ENCODE data around the gene CRYBG1.
A peak's percentile ranks its signal among the peaks of the same experiment; 100 is the strongest.

Gene CRYBG1

DNA sequence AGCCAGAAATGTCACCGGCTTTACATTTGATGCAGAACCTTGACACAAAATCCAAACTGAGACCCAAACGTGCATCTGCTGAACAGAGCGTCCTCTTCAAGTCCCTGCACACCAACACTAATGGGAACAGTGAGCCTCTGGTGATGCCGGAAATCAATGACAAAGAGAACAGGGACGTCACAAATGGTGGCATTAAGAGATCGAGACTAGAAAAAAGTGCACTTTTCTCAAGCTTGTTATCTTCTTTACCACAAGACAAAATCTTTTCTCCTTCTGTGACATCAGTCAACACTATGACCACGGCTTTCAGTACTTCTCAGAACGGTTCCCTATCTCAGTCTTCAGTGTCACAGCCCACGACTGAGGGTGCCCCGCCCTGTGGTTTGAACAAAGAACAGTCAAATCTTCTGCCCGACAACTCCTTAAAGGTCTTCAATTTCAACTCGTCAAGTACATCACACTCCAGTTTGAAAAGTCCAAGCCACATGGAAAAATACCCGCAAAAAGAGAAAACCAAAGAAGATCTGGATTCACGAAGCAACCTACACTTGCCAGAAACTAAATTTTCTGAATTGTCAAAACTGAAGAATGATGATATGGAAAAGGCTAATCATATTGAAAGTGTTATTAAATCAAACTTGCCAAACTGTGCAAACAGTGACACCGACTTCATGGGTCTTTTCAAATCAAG is 160.3 kb downstream of the CRYBG1 start:
- peak in 1 of 2 donors; percentile 87 for DNase-seq (ENCODE audit: extremely low read depth in 1 of 2, low read depth in 1 of 2)

DNA sequence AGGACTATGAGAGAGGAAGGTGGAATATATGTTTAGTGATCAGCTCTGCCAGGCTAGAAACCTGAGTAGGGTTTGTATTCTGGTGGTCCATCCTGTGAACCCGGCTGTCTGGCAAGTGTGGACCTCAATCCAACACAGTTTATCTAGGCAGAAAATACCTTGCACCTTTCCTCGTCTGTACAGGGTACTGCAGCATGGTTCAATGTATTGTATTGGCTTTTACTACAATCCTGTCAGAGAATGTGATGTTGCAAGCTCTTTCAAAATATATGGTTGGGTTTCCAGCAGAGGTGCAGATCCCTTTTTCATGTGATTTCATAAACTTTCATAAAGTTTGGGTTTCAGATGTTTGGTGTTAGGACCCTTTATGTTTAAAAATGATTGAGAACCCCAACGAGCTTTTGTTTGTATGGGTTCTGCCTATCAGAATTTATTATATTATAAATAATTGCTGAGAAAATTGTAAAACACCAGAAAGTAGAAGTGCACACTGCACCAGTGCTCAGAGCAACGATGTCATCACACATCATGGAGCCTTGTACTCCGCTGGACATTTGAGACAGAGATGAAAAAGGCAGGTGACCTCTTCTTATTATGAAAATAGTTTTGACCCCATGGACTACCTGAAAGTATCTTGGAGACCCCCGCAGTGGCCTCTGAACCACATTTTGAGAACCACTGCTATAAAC is 162.2 kb downstream of the CRYBG1 start:
- no peak for DNase-seq (ENCODE audit: extremely low read depth in 1 of 2, low read depth in 1 of 2)

- DNase-seq (ENCODE audit: extremely low read depth in 1 of 2, low read depth in 1 of 2), result no peak
Measured at GRCh38 chr6:106525107-106525881, 164.8 kb downstream of the CRYBG1 start.

DNA sequence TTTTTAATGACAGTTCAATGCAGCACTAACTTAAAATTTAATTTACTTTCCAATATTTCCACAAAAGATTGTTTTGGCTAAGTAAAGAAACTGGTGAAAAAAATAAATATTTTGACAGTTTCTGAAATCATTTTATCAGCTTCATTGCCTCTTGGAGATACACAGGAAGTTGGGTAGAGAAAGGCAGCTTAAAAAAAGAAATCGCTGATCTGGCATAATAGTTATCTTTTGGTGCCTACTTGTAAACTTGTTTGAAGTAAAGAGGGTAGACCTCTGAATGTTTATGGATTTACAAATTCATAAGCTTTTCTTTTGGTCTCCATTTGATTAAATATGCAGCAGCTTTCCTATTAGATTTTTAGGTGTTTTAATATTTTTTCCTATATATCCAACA is 165.4 kb downstream of the CRYBG1 start:
- no peak for DNase-seq (ENCODE audit: extremely low read depth in 1 of 2, low read depth in 1 of 2)

DNA sequence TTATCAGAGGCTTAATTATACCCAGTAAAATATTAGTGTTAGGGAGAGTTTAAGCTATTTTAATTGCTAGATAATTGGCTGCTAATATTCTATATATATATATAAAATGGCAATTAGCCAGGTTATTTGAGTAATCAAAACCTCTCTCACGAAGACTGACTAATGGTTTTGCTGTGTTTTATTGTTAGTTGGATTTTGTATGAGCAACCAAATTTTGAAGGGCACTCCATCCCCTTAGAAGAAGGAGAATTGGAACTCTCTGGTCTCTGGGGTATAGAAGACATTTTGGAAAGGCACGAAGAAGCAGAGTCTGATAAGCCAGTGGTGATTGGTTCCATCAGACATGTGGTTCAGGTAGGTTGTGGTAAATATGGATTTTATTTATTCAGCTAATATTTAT is 166.6 kb downstream of the CRYBG1 start:
- no peak for DNase-seq (ENCODE audit: extremely low read depth in 1 of 2, low read depth in 1 of 2)

DNA sequence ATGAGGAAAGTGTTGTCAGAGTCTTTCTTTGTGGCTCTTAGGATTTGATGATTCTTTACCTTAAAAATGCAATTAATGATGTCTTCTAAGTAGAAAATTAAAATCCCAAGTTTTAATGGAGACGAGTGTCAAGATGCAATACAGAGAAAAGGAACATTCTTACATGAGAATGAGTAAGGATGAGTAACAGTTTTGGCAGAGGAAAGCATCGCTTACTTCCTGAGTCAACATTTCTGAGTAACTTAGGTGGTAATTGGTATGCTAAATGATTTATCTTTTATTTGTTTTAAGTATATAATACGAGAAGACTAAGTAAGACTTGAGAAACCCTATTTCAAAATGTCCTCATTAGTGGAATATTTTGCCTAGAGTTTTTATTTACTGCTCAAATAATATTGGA is 167.5 kb downstream of the CRYBG1 start:
- DNase-seq (ENCODE audit: extremely low read depth in 1 of 2, low read depth in 1 of 2), result no peak

DNA sequence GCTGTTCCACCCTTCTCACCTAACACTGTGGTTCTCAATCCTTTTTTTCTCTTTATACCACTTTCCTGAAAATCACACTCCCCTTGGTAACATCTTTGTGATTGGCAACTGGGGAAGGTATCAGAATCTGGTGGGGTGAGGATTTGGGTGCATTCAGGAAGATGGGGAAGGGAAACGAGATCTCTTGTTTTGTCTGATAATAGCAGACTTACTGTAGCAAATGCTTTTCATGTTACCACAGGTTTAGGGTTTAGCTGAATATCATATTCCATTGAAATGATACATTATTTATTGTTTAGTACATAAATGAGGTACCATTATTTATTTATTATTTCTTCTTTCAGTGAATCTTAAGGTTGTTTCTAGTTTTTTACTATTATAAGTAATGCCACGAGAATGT is 168.0 kb downstream of the CRYBG1 start:
- DNase-seq (ENCODE audit: extremely low read depth in 1 of 2, low read depth in 1 of 2), result no peak

- DNase-seq (ENCODE audit: extremely low read depth in 1 of 2, low read depth in 1 of 2), result no peak
Measured at GRCh38 chr6:106529438-106529837, 168.9 kb downstream of the CRYBG1 start.

- DNase-seq (ENCODE audit: extremely low read depth in 1 of 2, low read depth in 1 of 2), result no peak
Measured at GRCh38 chr6:106530026-106530425, 169.5 kb downstream of the CRYBG1 start.

GRCh38 chr6:106530502-106530901 is 170.0 kb downstream of the CRYBG1 start:
- no peak for DNase-seq (ENCODE audit: extremely low read depth in 1 of 2, low read depth in 1 of 2)

DNA sequence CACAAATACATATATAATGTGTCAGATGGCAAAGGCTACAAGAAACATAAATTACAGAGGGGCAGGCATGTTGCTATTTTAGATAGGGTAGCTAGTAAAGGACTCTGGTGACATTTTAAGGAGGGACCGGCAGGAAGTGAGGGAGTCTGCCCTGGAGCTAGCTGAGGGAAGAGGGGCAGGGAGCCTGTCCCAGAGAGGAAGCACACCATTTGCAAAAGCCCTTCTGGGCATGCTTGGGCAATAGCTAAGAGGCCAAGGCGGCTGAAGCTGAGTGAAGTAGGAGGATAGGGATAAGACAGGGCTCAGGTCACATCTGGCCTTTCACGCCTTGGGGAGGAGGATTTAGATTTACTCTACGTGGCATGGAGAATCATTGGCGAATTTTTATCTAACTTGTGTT is 172.5 kb downstream of the CRYBG1 start:
- no peak for DNase-seq (ENCODE audit: extremely low read depth in 1 of 2, low read depth in 1 of 2)

GRCh38 chr6:106534004-106534403 is 173.5 kb downstream of the CRYBG1 start:
- DNase-seq (ENCODE audit: extremely low read depth in 1 of 2, low read depth in 1 of 2), result no peak

- peak in 1 of 2 donors; percentile 47 for DNase-seq (ENCODE audit: extremely low read depth in 1 of 2, low read depth in 1 of 2)
Measured at GRCh38 chr6:106534564-106534982, 174.1 kb downstream of the CRYBG1 start.

DNA sequence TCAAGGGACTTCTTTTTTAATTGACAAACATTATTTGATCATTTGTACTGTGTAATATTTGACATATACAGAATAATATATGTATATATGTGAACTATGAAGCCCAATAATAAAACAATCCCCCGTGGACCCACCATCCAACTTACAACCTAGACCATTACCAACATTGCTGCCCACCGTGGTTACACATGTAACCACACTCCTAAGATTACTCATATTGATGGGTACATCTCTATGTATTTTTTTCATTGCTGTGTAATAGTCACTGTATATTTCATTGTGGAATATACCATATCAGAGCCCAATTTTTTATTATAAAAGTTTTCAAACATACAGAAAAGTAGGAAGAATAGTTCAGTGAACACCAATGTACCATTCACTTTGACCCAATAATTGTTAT is 174.5 kb downstream of the CRYBG1 start:
- no peak for DNase-seq (ENCODE audit: extremely low read depth in 1 of 2, low read depth in 1 of 2)

GRCh38 chr6:106536357-106536756 is 175.8 kb downstream of the CRYBG1 start:
- DNase-seq (ENCODE audit: extremely low read depth in 1 of 2, low read depth in 1 of 2), result no peak

GRCh38 chr6:106536851-106537250 is 176.3 kb downstream of the CRYBG1 start:
- DNase-seq (ENCODE audit: extremely low read depth in 1 of 2, low read depth in 1 of 2), result no peak

DNA sequence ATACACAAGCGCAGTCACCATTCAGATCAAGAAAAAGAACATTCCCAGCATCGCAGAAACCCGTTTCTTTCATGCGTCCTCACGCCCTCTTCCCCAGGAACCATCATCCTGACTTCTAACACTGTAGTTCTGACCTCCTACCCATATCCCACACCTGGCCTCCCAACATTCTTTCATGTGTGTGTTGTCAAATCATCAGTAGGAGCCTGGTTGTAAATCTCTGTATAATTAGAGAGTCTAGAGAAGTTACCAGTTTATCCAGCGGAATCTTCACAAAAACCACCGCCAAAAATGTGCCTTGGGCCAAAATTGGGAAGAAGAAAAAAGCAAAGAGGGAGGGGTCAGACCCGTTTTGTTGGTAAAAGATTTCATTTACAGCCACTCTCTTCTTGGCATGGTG is 177.1 kb downstream of the CRYBG1 start:
- no peak for DNase-seq (ENCODE audit: extremely low read depth in 1 of 2, low read depth in 1 of 2)

- no peak for DNase-seq (ENCODE audit: extremely low read depth in 1 of 2, low read depth in 1 of 2)
Measured at GRCh38 chr6:106538145-106538544, 177.6 kb downstream of the CRYBG1 start.

- no peak for DNase-seq (ENCODE audit: extremely low read depth in 1 of 2, low read depth in 1 of 2)
Measured at GRCh38 chr6:106539936-106540335, 179.4 kb downstream of the CRYBG1 start.

GRCh38 chr6:106540432-106540831 is 179.9 kb downstream of the CRYBG1 start:
- no peak for DNase-seq (ENCODE audit: extremely low read depth in 1 of 2, low read depth in 1 of 2)

GRCh38 chr6:106540907-106541306 is 180.4 kb downstream of the CRYBG1 start:
- DNase-seq (ENCODE audit: extremely low read depth in 1 of 2, low read depth in 1 of 2), result no peak

- DNase-seq (ENCODE audit: extremely low read depth in 1 of 2, low read depth in 1 of 2), result no peak
Measured at GRCh38 chr6:106546261-106546690, 185.8 kb downstream of the CRYBG1 start.

All from stimulated activated CD8-positive, alpha-beta memory T cell treated with anti-CD3 and anti-CD28 coated beads, Interleukin-7, amount 100 ng/mL, for 48 hours (primary cell).